Measurements from ENCODE around the gene ATP8A2. TPM values are rescaled to one million over a fixed set of nuclear protein-coding genes. Genes with fewer than 3 reads are reported as not detected.

Gene ATP8A2
- total RNA-seq, 1 donor from 2014 or later, result 39.1 TPM

DNA sequence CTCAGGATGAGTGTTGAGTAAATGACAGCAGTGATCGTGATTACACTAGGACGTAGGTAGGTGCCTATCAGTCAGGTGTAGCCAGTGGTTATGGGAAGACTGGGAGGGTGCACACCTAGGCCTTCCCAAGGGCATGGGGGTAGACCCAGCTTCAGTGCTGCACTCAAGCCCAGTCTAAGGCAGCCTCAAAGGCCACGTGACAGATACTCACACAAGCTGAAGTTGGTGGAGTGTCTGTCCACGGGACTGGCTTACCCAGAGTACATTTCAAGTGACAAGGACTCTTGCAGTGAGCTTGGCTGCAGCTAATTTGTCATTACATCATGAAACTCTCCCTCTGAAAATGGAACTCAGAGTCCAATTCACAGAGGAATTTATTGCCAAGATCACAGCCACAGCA lies 561.7 kb downstream of the ATP8A2 start:
- Mint-ChIP-seq H3K4me3 (no peak overlapping the region), H3K4me1 (no peaks in the 10 kb centered on the region), H3K9me3 (no peaks in the 10 kb centered on the region), H3K36me3 (peaks cover 6% of the 10 kb centered on the region), H3K27ac (no peak overlapping the region), H3K27me3 (ENCODE audit: low read depth) (no peaks in the 10 kb centered on the region)
- TF ChIP-seq, protein P1, sequence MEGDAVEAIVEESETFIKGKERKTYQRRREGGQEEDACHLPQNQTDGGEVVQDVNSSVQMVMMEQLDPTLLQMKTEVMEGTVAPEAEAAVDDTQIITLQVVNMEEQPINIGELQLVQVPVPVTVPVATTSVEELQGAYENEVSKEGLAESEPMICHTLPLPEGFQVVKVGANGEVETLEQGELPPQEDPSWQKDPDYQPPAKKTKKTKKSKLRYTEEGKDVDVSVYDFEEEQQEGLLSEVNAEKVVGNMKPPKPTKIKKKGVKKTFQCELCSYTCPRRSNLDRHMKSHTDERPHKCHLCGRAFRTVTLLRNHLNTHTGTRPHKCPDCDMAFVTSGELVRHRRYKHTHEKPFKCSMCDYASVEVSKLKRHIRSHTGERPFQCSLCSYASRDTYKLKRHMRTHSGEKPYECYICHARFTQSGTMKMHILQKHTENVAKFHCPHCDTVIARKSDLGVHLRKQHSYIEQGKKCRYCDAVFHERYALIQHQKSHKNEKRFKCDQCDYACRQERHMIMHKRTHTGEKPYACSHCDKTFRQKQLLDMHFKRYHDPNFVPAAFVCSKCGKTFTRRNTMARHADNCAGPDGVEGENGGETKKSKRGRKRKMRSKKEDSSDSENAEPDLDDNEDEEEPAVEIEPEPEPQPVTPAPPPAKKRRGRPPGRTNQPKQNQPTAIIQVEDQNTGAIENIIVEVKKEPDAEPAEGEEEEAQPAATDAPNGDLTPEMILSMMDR (IDR thresholded peaks at IDR 0.05; ENCODE audit: unreplicated experiment), result no peak
- DNase-seq (ENCODE audit: low spot score in 2 of 2, unreplicated experiment in 2 of 2), result no peak

DNA sequence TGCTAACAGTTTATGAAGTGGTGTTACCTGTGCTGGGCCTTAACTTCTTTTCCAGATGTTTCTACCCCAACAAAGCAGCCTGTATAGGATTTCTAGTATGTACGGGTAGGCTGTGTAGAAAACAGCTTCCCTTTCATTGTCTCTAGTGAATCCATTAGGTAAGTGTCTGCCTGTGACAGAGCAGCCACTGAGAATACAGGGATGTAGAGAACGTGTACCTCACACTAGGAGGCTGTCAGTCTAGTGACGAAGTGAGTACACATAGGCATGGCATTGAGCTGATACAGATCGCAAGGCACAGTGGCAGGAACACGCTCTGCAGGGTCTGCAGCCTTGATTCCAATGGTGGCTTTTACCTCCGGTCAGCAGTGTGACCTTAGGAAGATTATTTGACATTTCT lies 562.4 kb downstream of the ATP8A2 start:
- Mint-ChIP-seq H3K36me3 (peaks cover under 1% of the 10 kb centered on the region), H3K4me3 (no peak overlapping the region), H3K9me3 (no peaks in the 10 kb centered on the region), H3K4me1 (no peaks in the 10 kb centered on the region), H3K27ac (no peak overlapping the region), H3K27me3 (ENCODE audit: low read depth) (no peaks in the 10 kb centered on the region)
- no peak for DNase-seq (ENCODE audit: low spot score in 2 of 2, unreplicated experiment in 2 of 2)
- TF ChIP-seq, protein P1 (IDR thresholded peaks at IDR 0.05; ENCODE audit: unreplicated experiment), result no peak

DNA sequence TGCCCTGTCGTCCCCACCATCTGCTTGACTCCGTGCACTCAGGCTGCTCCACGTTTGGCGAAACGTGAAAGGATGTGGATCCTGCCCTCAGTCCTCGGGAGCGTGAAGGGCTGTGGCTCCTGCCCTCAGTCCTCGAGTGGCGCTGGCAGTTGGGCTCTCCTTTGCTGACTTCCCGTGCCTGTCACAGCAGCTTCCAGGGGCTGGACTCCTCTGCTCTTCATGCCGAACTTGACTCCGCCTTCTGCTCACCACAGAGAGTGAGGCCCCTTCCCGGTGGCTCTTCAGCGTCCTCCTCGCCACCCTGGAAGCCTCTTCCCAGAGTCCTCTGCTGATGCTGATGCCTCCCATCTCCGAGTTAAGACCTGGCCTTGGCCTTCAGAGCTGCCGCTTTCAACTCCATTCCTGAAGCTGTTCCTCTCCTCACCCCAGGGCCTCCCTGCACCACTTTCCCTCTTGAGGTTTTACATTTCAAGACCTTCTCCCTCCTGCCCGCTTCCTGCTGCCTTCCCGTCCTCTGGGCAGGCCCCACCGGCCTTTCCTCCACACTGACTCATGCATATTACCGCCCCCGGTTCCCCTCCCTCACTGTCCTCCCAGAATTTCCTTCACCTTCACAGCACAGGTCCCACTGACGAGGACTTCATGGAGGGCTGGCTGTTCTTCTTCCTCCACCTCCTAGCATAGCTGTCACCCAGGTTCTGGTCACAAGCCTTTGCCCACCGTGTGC lies 568.4 kb downstream of the ATP8A2 start:
- Mint-ChIP-seq H3K4me3 (no peak overlapping the region), H3K4me1 (peaks cover 6% of the 10 kb centered on the region), H3K27ac (no peak overlapping the region), H3K9me3 (no peaks in the 10 kb centered on the region), H3K36me3 (peaks cover 15% of the 10 kb centered on the region), H3K27me3 (ENCODE audit: low read depth) (no peaks in the 10 kb centered on the region)
- TF ChIP-seq, protein P1 (IDR thresholded peaks at IDR 0.05; ENCODE audit: unreplicated experiment), result no peak
- DNase-seq (ENCODE audit: low spot score in 2 of 2, unreplicated experiment in 2 of 2), result no peak

DNA sequence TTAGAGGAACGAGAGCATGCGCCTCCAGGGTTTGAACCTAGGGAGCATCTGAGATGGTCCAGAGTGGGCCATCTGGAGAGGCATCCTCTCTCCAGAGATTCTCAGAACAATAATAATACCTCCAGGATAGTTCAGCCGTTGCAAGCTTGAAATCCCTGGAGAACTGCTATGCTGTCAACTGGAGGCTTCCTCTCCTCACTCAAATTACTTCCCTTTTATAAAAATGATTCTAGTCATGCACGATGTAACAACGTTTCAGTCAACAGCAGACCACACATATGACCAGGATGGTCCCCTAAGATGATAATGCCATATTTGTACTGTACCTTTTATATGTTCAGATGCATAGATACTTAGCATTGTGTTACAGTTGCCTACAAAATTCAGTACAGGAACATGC lies 571.3 kb downstream of the ATP8A2 start:
- TF ChIP-seq, protein P1 (IDR thresholded peaks at IDR 0.05; ENCODE audit: unreplicated experiment), result no peak
- Mint-ChIP-seq H3K4me1 (peaks cover 16% of the 10 kb centered on the region), H3K36me3 (peaks cover 15% of the 10 kb centered on the region), H3K27ac (no peak overlapping the region), H3K27me3 (ENCODE audit: low read depth) (no peaks in the 10 kb centered on the region), H3K4me3 (no peak overlapping the region), H3K9me3 (no peaks in the 10 kb centered on the region)
- no peak for DNase-seq (ENCODE audit: low spot score in 2 of 2, unreplicated experiment in 2 of 2)

DNA sequence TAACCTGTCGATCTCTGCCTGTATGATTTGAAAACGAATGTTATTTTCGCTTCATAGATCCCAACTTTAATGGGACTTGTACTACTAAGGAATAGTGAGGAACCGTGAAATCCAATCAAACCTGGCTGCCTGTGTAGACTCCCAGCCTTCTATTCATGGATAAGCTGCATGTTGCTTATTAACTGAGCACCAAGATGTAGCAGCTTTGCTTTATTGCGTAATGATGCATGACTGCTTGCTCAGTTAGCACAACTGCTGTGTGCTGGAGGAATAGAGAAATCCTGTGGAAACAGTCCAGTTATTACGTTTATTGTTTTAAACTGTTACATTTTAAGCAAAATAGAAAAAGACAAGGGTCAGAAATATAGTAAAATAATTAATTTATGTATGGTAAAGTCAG lies 571.9 kb downstream of the ATP8A2 start:
- H3K9me3 Mint-ChIP-seq, result no peaks in the 10 kb centered on the region
- no peak overlapping the region for H3K27ac Mint-ChIP-seq
- no peak for DNase-seq (ENCODE audit: low spot score in 2 of 2, unreplicated experiment in 2 of 2)
- H3K36me3 Mint-ChIP-seq, result peaks cover 15% of the 10 kb centered on the region
- TF ChIP-seq, protein P1 (IDR thresholded peaks at IDR 0.05; ENCODE audit: unreplicated experiment), result no peak
- H3K27me3 Mint-ChIP-seq (ENCODE audit: low read depth), result no peaks in the 10 kb centered on the region
- H3K4me1 Mint-ChIP-seq, result peaks cover 16% of the 10 kb centered on the region
- H3K4me3 Mint-ChIP-seq, result no peak overlapping the region

Measured in mesothelial cell of epicardium (in vitro differentiated cells).